GM18508 (cell line): ENCODE measurements around the gene RPS2.
"Not testable (repeated sequence)": the region's sequence is repeated elsewhere in the genome, so short reads cannot be mapped to it uniquely, and the experiment has no call there.

ENCODE experiments used
- ATAC-seq: cut with Tn5 transposase; IDR thresholded peaks from one replicate; pipeline ENCODE4 v1.9.1; 2021; ENCODE audit warnings: moderate number of reproducible peaks; ENCODE audit not compliant: insufficient read depth, unreplicated experiment

Gene RPS2

GRCh38 chr16:1966460-1966859 is 1.8 kb upstream of the RPS2 start, which contains the start of gene RNF151:
Gene RNF151 (plus strand): TSS chr16:1966856. CDS start chr16:1966882, 26 bp downstream.
- no peak for ATAC-seq

DNA sequence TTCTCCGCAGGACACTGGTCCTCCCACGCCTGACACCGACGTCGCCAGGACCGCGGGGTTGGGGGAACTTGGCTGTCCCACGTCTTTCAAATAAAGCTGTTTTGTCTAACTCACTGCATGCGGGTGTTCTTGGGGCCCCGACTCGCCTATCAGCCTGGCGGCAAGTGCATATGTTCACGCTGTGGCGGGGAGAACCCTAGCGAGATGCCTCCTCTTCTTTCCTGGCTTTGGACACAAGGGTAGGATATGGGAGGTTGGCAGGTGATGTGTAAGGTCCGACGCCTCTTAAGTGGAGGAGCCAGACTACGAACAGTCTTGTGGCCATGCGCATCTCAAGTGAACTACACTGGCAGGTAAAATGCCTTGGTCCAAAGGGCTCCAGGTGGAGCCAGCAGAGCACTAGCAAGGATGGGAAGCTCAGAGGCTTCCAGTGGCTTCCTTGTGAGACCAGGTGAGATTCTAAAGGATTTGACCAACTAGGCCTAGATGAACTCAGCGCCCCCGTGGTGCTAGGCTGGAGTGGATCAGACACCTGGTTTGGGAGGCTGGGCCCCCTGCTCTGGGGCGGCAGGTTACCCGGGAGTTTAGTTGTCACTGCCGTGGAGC is 873 bp upstream of the RPS2 start:
- ATAC-seq = no peak

DNA sequence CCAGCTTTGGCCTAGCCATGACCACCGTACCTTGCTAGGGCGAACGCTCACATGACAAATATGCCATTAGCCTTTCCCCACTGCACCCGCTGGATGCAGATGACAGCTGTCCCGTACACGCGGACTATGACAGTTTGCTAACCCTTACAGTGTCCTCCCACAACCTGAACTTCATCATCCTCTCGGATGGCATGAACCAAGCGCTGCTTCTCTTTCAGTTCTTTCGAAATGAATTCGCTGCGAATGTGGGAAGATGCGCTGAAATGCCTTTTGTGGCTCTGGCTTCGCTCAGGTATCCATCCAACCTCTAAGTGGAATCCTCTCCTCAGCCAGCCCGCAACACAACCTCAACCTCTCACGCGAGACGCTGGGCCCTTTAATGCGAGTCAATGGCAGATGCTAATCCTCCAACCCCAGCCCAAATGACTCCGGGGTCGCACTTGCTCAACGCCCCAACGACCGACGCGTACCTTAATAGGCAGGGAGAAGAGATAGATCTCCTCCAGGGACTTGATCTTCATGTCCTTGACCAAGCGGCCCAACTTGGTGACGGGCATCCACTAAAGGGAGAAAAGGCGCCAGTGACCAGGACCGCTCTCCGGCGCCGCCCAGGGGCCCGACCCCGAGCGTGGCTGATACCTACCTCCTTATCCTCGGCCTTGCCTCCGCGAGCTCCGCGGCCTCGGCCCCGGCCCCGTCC is 670 bp downstream of the RPS2 start:
- ATAC-seq = no peak

- ATAC-seq = not testable (repeated sequence)
These were observed 2.2 kb downstream of the RPS2 start for GRCh38 chr16:1962161-1963153.

DNA sequence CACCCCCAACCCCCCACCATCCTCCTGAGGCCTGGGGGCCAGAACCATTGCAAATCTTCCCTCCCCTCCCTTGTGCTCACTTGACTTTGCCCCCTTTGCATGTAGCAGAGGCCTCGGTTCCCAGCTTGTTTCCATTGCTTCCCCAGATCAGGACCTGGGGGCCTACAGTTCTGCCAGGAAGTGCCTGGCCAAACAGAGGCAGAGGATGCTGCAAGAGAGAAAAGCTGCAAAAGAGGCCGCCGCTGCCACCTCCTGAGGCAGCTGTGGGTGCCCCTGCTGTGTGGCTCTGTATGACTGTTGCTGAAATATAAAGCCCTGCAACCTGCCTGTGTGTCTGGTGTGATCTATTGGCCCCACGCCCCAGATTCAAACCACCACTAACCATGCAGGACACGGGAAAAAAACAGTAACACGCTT is 3.0 kb downstream of the RPS2 start:
- no peak for ATAC-seq

GRCh38 chr16:1960665-1961630 is 3.7 kb downstream of the RPS2 start:
- no peak for ATAC-seq

GRCh38 chr16:1959269-1960039 is 5.2 kb downstream of the RPS2 start, which contains the start of gene NDUFB10:
Gene NDUFB10 (plus strand): TSS chr16:1959538. CDS start chr16:1959625, 87 bp downstream.
- ATAC-seq = no peak

DNA sequence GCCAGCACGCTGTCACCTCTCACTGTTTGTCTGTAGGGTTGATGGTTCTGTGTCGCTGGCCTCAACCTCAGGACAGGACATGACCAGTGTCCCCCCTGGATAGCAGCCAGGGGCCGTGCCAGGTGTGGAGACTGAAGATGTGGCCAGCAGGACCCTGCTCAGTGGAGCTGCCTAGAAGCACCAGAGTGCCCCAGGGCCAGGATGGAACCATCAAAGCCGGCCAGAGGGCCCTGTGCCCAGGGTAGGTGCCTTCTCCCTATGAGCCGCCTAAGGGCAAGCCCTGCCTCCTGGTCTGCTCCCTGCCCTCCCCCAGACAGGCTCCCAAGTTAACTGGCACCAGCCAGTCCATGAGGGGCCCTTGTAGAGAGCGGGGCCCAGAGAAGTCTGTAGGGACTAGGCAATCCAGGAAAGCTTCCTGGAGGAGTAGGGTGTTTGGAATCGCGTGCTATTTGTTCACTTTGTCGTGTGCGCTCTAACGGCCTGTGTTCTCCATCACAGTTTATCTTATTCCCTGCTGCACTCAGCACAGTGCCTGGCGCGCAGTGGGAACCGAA is 5.8 kb downstream of the RPS2 start:
- ATAC-seq = no peak

GRCh38 chr16:1958143-1958491 is 6.5 kb downstream of the RPS2 start:
- ATAC-seq = not testable (repeated sequence)

DNA sequence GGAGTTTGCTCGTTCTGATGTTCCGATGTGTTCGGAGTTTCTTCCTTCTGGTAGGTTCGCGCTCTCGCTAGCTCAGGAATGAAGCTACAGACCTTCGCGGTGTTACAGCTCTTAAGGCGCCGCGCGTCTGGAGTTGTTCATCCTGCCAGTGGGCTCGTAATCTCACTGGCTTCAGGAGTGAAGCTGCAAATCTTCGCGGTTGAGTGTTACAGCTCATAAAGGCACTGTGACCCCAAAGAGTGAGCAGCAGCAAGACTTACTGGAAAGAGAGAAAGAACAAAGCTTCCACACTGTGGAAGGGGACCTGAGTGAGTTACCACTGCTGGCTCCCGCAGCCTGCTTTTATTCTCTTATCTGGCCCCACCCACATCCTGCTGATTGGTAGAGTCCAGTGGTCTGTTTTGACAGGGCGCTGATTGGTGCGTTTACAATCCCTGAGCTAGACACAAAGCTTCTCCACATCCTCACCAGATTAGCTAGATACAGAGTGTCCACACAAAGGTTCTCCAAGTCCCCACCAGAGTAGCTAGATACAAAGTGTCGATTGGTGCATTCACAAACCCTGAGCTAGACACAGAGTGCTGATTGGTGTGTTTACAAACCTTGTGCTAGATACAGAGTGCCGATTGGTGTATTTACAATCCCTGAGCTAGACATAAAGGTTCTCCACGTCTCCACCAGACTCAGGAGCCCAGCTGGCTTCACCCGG is 7.0 kb downstream of the RPS2 start:
- not testable (repeated sequence) for ATAC-seq

DNA sequence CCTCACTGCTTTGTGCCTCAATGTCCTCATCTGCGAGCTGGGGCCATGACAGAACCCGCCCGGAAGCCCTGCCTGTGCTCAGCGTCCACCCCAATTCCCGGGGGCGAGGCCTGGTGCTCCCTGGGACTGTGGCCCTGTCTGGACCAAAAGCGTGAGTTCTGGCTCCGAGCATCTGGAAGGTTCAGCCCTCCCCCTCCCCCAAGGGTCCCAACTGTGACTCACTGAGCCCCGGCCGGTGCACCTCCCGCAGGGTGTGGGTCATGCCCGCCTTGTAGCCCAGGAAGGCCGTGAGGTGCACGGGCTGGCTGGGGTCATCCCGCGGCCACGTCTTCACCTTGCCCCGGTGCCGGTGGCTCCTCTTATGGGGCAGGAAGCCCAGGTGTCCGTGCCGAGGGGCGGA is 10.9 kb downstream of the RPS2 start:
- ATAC-seq = no peak

DNA sequence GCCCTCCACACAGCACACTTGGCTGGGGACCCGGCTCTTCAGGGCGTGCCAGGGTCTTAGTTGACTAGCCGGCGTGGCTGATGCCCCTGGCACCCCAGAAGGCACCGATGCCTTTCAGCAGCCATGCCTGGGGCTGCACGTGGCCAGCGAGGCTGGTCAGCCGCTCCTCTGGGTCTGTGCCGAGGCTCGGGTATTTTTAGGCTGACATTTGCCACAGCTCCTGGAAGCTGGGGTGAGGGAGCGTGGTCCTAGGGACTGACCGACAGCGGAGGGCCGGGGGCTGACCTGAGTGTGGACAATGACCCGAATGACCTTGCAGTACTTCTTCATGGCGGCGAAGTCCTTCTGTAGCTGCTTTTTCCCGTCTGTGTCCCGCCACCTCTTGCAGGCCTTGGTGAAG is 14.1 kb downstream of the RPS2 start:
- ATAC-seq = no peak

DNA sequence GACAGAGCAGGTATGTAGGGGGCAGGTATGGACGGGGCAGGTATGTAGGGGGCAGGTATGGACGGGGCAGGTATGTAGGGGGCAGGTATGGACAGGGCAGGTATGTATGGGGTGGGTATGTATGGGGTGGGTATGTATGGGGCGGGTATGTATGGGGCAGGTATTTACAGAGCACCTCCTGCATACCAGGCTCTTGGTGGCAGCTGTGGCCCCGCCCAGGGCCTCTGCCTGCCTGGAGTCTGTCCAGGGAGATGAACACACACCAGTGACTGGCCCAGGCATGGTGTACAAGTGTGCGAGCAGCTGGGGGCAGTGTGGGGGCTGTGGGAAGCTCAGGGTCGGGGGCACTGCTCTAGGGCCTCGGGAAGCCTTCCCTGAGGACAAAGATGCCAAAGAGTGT is 14.6 kb downstream of the RPS2 start:
- no peak for ATAC-seq

DNA sequence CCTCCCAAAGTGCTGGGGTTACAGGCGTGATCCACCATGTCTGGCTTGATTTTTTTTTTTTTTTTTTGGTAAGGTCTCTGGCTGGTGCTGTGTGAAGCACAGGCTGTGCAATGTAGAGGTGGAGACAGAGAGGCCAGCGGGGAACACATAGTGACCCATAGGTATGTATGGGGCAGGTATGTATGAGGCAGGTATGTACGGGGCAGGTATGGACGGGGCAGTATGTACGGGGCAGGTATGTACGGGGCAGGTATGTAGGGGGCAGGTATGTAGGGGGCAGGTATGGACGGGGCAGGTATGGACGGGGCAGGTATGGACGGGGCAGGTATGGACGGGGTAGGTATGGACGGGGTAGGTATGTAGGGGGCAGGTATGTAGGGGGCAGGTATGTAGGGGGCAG is 15.1 kb downstream of the RPS2 start:
- ATAC-seq = no peak

DNA sequence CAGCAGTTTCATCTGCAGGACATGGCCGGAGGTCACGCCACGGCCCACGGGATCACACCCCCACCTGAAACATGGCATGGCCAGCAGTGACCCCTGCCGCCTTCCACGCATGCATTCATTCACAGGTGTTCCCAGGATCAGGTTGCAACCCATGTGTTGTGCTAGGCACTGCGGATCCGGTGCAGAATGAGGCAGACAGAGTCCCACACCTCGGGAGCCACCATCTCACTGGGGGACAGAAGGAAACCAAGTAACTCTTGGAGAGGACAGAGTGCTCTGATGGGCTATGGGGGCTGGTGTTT is 17.3 kb downstream of the RPS2 start:
- no peak for ATAC-seq

- no peak for ATAC-seq
These were observed 17.9 kb downstream of the RPS2 start for GRCh38 chr16:1946495-1947368.
